NCI-H1694 treated with DMSO at 0.1 percent for 48 hours (cell line): ENCODE results near the gene GAL3ST1.
"Not testable (repeated sequence)": the region's sequence is repeated elsewhere in the genome, so short reads cannot be mapped to it uniquely, and the experiment has no call there.

Experiments
- DNase-seq: peaks from one replicate; lab custom pipeline; 2025; lab: John Stamatoyannopoulos, UW

Gene GAL3ST1

GRCh38 chr22:30574095-30574981 lies at the start of gene GAL3ST1:
TSS of gene GAL3ST1 (minus strand) at chr22:30574665. CDS start at chr22:30557392, 17,273 bp downstream.
- no peak for DNase-seq

- DNase-seq: not testable (repeated sequence)
These were observed 45.4 kb upstream of the GAL3ST1 start for GRCh38 chr22:30619909-30620308.

- no peak for DNase-seq
These were observed 43.4 kb upstream of the GAL3ST1 start for GRCh38 chr22:30617819-30618218.

- no peak for DNase-seq
These were observed 41.1 kb upstream of the GAL3ST1 start for GRCh38 chr22:30615543-30615954.

- DNase-seq: no peak
These were observed 40.4 kb upstream of the GAL3ST1 start for GRCh38 chr22:30614879-30615278.

GRCh38 chr22:30614268-30614667 lies 39.8 kb upstream of the GAL3ST1 start:
- no peak for DNase-seq

GRCh38 chr22:30612789-30613188 lies 38.3 kb upstream of the GAL3ST1 start:
- no peak for DNase-seq

GRCh38 chr22:30611197-30611596 lies 36.7 kb upstream of the GAL3ST1 start:
- DNase-seq: no peak

- no peak for DNase-seq
These were observed 35.8 kb upstream of the GAL3ST1 start for GRCh38 chr22:30610299-30610698.

GRCh38 chr22:30609260-30610185 lies 35.1 kb upstream of the GAL3ST1 start:
- DNase-seq: no peak

- no peak for DNase-seq
These were observed 33.5 kb upstream of the GAL3ST1 start for GRCh38 chr22:30607939-30608338.

GRCh38 chr22:30607300-30607930 lies 33.0 kb upstream of the GAL3ST1 start:
- no peak for DNase-seq

- no peak for DNase-seq
These were observed 32.2 kb upstream of the GAL3ST1 start, which contains the start of gene TCN2 for GRCh38 chr22:30606455-30607299. TSS of gene TCN2 (plus strand) at chr22:30607174. CDS start at chr22:30607332, 158 bp downstream.

GRCh38 chr22:30605449-30606110 lies 31.1 kb upstream of the GAL3ST1 start:
- DNase-seq: no peak

GRCh38 chr22:30604723-30605122 lies 30.3 kb upstream of the GAL3ST1 start:
- no peak for DNase-seq

GRCh38 chr22:30603801-30604200 lies 29.3 kb upstream of the GAL3ST1 start:
- DNase-seq: no peak

GRCh38 chr22:30602049-30602448 lies 27.6 kb upstream of the GAL3ST1 start:
- DNase-seq: no peak

GRCh38 chr22:30601464-30601863 lies 27.0 kb upstream of the GAL3ST1 start:
- no peak for DNase-seq

- DNase-seq: peak; percentile 70
These were observed 26.5 kb upstream of the GAL3ST1 start for GRCh38 chr22:30600921-30601320.

GRCh38 chr22:30598986-30599385 lies 24.5 kb upstream of the GAL3ST1 start:
- no peak for DNase-seq

GRCh38 chr22:30596886-30597285 lies 22.4 kb upstream of the GAL3ST1 start:
- DNase-seq: no peak
